ENCODE measurements around the gene CDH1.

The CDH1 gene

GRCh38 chr16:68732042-68732680 lies 4.9 kb upstream of the CDH1 start:
- DNase-seq (ENCODE audit: low read depth), result peak; percentile 51

DNA sequence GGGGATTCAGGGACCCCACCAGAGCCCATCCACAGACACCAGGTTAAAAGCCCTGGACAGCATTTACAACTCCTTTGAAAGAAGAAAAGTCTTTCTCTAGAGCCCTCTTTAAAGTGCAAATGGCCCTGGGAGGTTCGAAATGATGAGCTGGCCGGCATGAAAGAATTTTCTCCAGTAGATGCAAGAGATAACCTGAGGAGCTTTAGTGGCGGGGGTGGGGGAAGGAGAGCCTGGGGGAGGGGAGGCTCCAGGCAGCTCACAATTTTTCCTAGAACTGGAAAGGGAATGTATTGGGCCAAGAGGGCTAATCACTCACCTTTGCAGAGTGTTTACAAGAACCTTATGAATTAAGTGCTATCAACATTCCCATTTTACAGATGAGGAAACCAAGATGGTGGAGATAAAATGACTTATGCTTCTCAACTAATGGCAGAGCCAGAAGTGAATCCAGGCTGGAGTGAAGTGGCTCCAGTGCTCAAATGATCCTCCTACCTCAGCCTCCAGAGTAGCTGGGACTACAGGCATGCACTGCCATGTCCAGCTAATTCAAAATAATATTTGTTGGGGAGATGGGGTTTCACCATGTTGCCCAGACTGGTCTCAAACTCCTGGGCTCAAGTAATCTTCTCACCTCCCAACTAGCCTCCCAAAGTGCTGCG lies 4.2 kb upstream of the CDH1 start:
- no peak for DNase-seq (ENCODE audit: low read depth)

GRCh38 chr16:68733570-68733969 lies 3.5 kb upstream of the CDH1 start:
- DNase-seq (ENCODE audit: low read depth), result no peak

DNA sequence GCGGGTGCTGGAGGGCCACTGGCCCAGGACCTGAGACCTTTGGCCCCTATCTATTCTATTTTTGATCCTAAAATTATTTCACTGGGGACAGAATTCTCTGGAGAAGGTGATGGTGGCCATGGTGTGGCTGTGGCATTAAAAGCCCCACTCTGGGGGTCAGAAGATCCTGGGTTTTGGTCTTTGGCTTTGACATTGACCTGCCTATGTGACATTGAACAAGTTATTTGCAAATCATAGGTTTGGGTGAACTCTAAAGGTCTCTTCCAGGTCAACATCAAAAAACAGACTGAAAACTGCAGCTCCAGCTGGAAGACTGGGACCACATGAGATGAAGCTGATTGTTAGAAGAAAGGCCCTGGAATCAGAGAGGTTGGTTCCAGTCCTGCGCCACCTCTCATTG lies 2.3 kb upstream of the CDH1 start:
- no peak for DNase-seq (ENCODE audit: low read depth)

DNA sequence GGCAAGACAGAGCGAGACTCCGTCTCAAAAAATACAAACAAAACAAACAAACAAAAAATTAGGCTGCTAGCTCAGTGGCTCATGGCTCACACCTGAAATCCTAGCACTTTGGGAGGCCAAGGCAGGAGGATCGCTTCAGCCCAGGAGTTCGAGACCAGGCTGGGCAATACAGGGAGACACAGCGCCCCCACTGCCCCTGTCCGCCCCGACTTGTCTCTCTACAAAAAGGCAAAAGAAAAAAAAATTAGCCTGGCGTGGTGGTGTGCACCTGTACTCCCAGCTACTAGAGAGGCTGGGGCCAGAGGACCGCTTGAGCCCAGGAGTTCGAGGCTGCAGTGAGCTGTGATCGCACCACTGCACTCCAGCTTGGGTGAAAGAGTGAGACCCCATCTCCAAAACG lies 531 bp upstream of the CDH1 start:
- DNase-seq (ENCODE audit: low read depth), result no peak

- no peak for DNase-seq (ENCODE audit: low read depth)
Measured at GRCh38 chr16:68737730-68738629, 888 bp downstream of the CDH1 start.

- DNase-seq (ENCODE audit: low read depth), result no peak
Measured at GRCh38 chr16:68739964-68740627, 3.0 kb downstream of the CDH1 start.

GRCh38 chr16:68740628-68741346 lies 3.7 kb downstream of the CDH1 start:
- no peak for DNase-seq (ENCODE audit: low read depth)

- DNase-seq (ENCODE audit: low read depth), result no peak
Measured at GRCh38 chr16:68743664-68744063, 6.6 kb downstream of the CDH1 start.

DNA sequence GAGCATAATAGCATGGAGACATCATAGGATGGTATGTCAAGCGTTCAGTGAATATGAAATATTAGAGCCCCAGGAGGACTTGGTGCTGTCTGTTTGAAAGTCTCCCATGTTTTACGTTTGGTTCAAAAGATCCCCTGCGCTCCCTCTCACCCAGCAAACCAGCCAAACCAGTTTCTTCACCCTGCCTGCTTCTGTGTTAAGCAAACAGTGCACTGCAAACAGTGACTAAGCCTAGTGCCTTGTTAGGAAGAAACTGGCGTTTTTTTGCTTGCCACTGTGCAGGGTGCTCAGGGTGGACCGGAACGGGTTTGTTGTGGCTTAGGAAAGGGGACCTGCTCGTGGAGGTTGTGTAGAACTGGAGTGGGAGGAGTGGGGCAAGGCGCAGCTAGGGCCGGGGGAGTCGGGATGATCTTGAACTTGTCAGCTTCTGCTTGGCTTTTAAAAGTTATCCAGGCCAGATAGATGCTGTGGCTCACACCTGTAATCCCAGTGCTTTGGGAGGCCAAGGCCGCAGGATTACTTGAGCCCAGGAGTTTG lies 7.7 kb downstream of the CDH1 start:
- no peak for DNase-seq (ENCODE audit: low read depth)

DNA sequence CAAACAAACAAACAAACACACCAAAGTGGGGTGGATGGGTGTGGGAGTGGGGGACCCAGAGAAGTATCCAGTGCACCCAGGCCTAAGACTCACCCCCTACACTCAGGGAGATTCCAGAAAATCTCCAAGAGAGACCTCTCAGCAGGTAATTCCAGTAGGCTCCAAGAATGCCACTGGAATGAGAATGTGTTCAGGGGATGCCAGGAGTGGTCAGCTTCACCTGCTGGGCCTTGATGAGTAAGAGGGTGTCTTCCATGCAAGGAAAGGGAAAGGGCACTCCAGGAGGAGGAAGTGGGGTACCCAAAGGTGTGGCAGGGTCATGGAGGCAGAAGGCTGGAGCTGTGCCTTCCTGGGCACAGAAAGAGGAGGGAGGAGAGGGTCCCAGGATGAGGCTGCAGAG lies 9.9 kb downstream of the CDH1 start:
- no peak for DNase-seq (ENCODE audit: low read depth)

GRCh38 chr16:68749432-68749831 lies 12.3 kb downstream of the CDH1 start:
- DNase-seq (ENCODE audit: low read depth), result no peak

DNA sequence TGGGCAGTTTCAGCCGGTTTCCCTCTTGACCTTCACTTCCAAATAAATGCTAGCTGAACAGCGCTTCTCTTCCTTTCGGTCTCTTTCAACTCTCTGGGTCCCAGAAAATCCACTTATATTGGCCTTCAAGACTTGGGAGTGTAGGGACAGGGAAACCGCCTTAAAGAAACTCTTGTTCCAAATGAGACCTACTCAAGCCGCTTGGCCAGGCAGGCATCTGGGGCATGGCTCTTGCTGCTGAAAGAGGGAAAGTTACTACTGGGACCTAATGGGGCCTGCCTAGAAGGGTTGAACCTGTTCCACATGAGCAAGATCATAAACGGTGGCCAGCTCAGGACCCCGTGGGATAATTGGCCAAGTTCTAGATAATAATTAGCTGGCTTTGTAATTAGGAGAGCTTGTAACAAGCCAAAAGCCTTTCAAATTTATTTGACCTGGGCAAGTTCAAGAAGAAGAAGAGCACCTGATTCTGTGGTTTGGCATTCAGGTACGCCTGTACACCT lies 13.2 kb downstream of the CDH1 start:
- DNase-seq (ENCODE audit: low read depth), result no peak

DNA sequence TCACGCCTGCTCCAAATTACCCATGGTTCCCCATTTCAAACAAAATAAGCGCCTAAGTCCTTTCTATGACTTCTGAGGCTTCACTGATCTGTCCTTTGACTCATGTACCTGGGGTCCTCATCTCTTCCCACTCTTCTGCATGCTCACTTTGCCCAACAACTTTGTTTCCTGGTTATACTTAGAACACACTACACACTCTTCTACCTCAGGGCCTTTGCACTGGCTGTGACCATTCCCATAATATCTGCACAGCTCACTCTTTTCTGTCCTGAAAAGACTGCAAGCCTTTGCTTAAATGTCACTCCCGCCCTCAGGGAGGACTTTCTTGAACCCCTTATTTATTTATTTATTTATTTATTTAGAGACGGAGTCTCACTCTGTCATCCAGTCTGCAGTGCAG lies 14.1 kb downstream of the CDH1 start:
- DNase-seq (ENCODE audit: low read depth), result no peak

DNA sequence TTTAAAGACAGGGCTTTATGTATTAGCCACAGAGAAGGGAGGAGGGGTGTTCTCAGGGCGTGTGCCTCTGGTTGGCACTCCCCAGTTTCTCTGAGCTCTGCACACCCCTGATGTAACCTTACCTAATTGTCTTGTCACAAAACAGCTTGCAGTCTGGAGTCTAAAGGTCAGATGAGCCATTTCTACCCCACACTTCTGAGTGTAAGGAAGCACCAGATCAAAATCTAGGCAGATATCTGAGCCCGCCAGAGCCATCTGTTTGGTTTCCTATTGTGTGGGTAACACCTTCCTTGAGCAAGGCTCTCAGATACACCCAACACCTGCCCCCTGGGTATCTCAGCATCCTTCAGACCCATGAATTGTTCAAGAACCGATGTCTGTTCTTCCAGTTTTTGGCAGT lies 15.5 kb downstream of the CDH1 start:
- no peak for DNase-seq (ENCODE audit: low read depth)

DNA sequence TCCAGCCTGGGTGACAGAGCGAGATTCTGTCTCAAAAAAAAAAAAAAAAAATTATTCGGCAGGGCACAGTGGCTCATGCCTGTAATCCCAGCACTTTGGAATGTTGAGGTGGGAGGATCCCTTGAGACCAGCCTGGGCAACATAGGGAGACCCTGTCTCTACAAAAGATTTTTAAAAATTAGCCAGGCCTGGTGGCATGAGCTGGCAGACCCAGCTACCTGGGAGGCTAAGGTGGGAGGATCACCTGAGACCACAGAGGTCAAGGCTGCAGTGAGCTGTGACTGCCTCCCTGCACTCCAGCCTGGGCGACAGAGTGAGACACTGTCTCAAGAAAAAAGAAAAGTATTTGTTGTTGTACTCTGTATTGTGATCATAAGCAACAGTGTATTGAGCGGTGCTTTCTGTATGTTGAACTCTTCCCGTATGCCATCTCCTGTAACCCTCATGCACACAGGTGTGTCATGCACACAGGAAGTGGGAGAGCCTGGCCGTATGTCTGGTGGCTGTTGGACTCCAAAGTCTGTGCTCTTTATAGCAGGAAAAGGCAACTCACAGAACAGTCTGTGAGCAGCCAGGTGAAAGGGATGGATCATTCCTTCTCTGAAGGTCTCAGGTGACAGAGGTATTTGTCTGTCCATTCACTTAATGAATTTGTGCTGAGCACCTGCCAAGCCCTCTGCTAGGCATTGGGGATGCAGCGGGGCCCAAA lies 17.1 kb downstream of the CDH1 start:
- no peak for DNase-seq (ENCODE audit: low read depth)

DNA sequence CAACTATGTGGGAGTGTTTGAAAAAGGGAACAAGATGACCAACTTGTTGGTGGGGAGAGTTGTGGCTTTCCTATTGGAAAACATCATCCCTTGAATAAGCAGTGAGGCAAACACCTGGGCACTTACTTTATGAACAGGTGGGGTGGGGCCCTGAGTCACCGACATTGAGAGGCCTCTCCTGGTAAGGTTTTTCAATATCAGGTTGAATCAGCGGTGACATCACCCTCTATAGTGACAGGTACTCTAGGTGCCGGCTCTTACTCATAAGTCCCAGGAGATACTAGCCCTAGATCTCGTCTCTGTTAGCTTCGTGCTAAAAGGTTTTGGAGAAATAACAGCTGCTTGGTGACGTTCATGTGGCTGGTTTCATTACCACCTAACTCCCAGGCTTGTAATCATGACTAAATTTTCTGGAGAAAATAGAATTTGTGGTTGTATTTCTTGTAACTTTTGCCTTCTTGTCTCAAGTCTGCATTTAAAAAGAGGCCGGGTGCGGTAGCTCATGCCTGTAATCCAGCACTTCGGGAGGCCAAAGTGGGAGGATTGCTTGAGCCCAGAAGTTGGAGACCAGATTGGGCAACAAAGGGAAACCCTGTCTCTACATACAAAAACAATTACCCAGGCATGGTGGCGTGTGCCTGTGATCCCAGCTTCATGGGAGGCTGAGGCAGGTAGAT lies 19.3 kb downstream of the CDH1 start:
- no peak for DNase-seq (ENCODE audit: low read depth)

DNA sequence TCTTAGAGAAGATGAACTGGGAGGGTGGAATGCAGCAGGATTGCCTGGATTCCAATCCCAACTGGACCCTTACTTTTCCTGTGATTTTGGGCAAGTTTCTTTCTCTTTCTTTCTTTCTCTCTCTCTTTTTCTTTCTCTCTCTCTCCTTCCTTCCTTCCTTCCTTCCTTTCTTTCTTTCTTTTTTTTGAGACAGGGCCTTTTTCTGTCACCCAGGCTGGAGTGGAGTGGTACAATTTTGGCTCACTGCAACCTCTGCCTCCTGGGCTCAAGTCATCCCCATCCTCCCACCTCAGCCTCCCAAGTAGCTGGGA lies 20.5 kb downstream of the CDH1 start:
- no peak for DNase-seq (ENCODE audit: low read depth)

- no peak for DNase-seq (ENCODE audit: low read depth)
Measured at GRCh38 chr16:68759062-68759461, 22.0 kb downstream of the CDH1 start.

GRCh38 chr16:68760671-68761275 lies 23.7 kb downstream of the CDH1 start:
- peak; percentile 31 for DNase-seq (ENCODE audit: low read depth)

Measured in HS-27A (cell line).